Esophagus muscularis mucosa (tissue), 4 donors: ENCODE results near the gene TRAK1. TPM values are rescaled to one million over a fixed set of nuclear protein-coding genes. Genes with fewer than 3 reads are reported as not detected.
A peak's percentile ranks its signal among the peaks of the same experiment; 100 is the strongest.

Experiments
- DNase-seq: peaks from one replicate; pipeline ENCODE4 v3.0.0-alpha.2; 2017; ENCODE audit errors: extremely low spot score
- H3K27ac ChIP-seq, 4 donors: fragments of 200-600 bp; sonication (generic); replicated peaks in 1 of 4; 1 replicate in 3 of 4; 2 replicates in 1 of 4; pipeline ENCODE4 v1.5.1; 2016 to 2019; ENCODE audit warnings: mild to moderate bottlenecking in 1 of 4
- H3K27me3 ChIP-seq, 4 donors: fragments of 200-600 bp; sonication (generic); one replicate each; pipeline versions ENCODE4 v1.5.1 to v1.6.0; 2016 to 2019
- H3K36me3 ChIP-seq, 4 donors: fragments of 200-600 bp; sonication (generic); one replicate each; pipeline ENCODE4 v1.5.1; 2016 to 2019
- H3K4me1 ChIP-seq, 4 donors: fragments of 200-600 bp; sonication (generic); one replicate each; pipeline ENCODE4 v1.5.1; 2016 to 2019
- H3K4me3 ChIP-seq, 4 donors: fragments of 200-600 bp; sonication (generic); 1 replicate in 2 of 4; 2 replicates in 2 of 4; pipeline ENCODE4 v1.5.1; 2016 to 2019; ENCODE audit warnings: mild to moderate bottlenecking in 4 of 4, moderate library complexity in 1 of 4
- H3K9me3 ChIP-seq, 4 donors: fragments of 200-600 bp; sonication (generic); 1 replicate in 3 of 4; 2 replicates in 1 of 4; pipeline ENCODE4 v1.5.1; 2016 to 2019
- EP300 ChIP-seq: sonication (generic); formaldehyde crosslinking; IDR thresholded peaks from one replicate; pipeline ENCODE4 v1.6.1; 2017; ENCODE audit warnings: antibody characterized with exemption
- POLR2A ChIP-seq: fragments of 450-650 bp; IDR thresholded peaks from one replicate; pipeline ENCODE4 v1.6.1; 2017; ENCODE audit warnings: antibody characterized with exemption, moderate library complexity, mild to moderate bottlenecking, low read depth
- POLR2AphosphoS5 ChIP-seq, 2 donors: sonication (generic); formaldehyde crosslinking; IDR thresholded peaks; one replicate each; pipeline ENCODE4 v1.6.1; 2017; ENCODE audit warnings: antibody characterized with exemption in 2 of 2
- WGBS: methylation state at CpG from one replicate; pipeline ENCODE4 v1.1.5; 2018; 5-methylcytosine and 5-hydroxymethylcytosine counted together
- intact Hi-C: fragments of 100-400 bp; cut with DNase I; formaldehyde crosslinking; loops from one replicate; pipeline ENCODE4 v1.15.1; 2023
- total RNA-seq, 4 donors: library from RNA; depleted of rRNA; stranded (reverse); fragments of >200 nt; gene quantifications; one replicate each; pipeline versions ENCODE4 v1.1.0 to v1.2.1, GENCODE V29; 2016
- TF ChIP-seq, protein P1 (sequence below), 3 experiments: fragments of 200-600 bp in 2 of 3; fragments of 450-650 bp in 1 of 3; sonication (generic) in 2 of 3; IDR thresholded peaks; one replicate each; pipeline ENCODE4 v1.5.1; 2017 to 2019; ENCODE audit warnings: antibody characterized with exemption in 3 of 3, mild to moderate bottlenecking in 2 of 3, moderate library complexity in 1 of 3

Gene TRAK1
- total RNA-seq, 4 donors from 2014 or later: 45.7 to 74.8 (median 57.7) TPM

DNA sequence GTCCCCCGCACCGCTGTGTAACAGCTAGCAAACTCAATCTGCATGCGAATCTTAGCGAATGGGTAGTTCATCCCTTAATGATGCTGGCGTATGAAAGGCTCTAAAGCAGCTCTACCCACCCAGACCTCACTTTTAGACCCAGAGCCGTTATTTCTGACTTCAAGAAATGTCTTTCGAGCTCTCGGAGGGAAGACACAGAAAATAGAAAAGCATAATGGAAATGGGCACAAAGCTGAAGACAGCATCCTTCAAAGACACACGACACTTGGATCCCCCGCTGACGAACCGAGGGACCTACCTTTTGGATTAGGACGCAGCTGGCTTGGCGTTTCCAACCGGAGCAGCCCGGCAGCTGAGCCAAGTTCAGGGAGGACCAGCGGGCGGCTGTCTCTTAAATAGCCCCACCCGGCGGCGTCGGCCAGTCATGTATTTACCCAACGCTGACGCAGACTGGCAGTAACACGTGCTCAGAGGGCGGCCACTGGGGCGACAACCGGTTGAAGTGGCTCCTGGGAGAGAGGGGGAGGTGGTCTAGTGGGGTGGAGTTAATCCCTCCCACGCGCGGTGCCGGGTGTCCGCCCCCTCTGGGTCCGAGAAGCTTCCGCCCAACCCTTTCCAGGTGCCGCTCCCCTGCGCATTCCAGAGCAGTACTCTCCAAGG lies 173.4 kb downstream of the TRAK1 start:
- H3K9me3 ChIP-seq: peaks cover 0 to 3% (median 0%) of the 10 kb centered on the region in 4 donors
- no peak for DNase-seq
- H3K27me3 ChIP-seq: peaks cover 4 to 92% (median 31%) of the 10 kb centered on the region in 4 donors

DNA sequence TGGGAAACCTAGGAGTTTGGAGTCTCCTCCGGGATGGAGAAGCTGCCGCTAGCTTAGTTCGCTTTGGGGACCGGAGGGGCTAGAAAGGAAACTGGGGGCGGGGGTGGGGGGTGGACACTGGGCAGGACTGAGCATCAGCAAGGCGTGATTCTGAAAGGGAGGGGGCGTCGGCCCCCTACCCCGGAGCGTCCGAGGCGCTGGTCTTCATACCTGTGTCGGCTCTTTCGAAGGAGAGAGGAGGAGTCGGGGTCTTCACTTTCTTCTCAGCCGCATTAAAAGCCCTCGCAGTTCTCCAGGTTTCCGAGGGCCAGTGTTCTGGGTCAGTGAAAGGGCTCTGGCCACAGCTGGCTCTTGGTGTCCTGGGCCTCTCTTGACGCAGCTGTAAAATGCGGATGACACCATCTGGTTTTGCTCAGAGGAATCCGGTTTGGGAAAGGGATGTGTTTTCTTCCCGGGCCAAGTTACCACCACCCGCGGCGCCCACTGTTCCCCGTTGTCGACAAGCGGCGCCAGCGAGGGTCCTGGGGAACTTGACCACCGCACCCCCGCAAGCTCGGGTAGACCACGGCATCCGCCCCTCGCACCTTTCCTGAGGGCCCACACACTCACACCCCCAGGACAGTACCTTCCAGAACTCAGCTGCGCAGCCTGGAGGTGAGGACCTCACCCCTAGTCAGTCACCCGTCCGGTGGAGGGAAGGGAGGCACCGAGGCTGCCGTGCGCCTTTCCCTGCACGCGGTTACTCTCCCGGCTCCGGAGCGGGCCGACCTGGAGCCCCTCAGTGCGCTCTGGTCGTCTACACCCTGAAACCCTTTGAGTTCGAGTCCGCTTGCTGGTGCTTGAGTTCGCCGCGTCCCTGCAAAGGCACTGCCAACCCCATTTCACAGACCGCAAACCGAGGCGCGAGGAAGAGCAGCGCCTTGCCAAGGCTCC lies 174.2 kb downstream of the TRAK1 start:
- peaks cover 14 to 30% (median 27%) of the 10 kb centered on the region in 4 donors for H3K4me1 ChIP-seq
- intact Hi-C loops: no loop called here
- peaks cover 0 to 3% (median 0%) of the 10 kb centered on the region in 4 donors for H3K9me3 ChIP-seq
- DNase-seq: no peak
- peak overlapping the region; percentile 15 to 31 (median 24) for H3K4me3 ChIP-seq
- no peak for TF ChIP-seq POLR2AphosphoS5 (IDR thresholded peaks at IDR 0.05)
- no peak for TF ChIP-seq EP300
- TF ChIP-seq, protein P1, sequence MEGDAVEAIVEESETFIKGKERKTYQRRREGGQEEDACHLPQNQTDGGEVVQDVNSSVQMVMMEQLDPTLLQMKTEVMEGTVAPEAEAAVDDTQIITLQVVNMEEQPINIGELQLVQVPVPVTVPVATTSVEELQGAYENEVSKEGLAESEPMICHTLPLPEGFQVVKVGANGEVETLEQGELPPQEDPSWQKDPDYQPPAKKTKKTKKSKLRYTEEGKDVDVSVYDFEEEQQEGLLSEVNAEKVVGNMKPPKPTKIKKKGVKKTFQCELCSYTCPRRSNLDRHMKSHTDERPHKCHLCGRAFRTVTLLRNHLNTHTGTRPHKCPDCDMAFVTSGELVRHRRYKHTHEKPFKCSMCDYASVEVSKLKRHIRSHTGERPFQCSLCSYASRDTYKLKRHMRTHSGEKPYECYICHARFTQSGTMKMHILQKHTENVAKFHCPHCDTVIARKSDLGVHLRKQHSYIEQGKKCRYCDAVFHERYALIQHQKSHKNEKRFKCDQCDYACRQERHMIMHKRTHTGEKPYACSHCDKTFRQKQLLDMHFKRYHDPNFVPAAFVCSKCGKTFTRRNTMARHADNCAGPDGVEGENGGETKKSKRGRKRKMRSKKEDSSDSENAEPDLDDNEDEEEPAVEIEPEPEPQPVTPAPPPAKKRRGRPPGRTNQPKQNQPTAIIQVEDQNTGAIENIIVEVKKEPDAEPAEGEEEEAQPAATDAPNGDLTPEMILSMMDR (IDR thresholded peaks at IDR 0.05): no peak
- TF ChIP-seq POLR2A: no peak
- H3K36me3 ChIP-seq: no peaks in the 10 kb centered on the region
- WGBS: 5% methylated on average over 35 of the region's 60 CpGs
- H3K27ac ChIP-seq: no peak overlapping the region
- peaks cover 4 to 92% (median 31%) of the 10 kb centered on the region in 4 donors for H3K27me3 ChIP-seq

More for the DNA sequence above, 173.4 kb downstream of the TRAK1 start:
- peak overlapping the region; percentile 15 to 31 (median 24) for H3K4me3 ChIP-seq
- WGBS: 9% methylated on average over 36 of the region's 37 CpGs
- H3K27ac ChIP-seq: no peak overlapping the region
- intact Hi-C loops: no loop called here
- peaks cover 14 to 30% (median 27%) of the 10 kb centered on the region in 4 donors for H3K4me1 ChIP-seq
- H3K36me3 ChIP-seq: no peaks in the 10 kb centered on the region
- TF ChIP-seq POLR2AphosphoS5 (IDR thresholded peaks at IDR 0.05) (no peak), POLR2A (no peak), EP300 (no peak)
- TF ChIP-seq, protein P1 (IDR thresholded peaks at IDR 0.05): no peak

DNA sequence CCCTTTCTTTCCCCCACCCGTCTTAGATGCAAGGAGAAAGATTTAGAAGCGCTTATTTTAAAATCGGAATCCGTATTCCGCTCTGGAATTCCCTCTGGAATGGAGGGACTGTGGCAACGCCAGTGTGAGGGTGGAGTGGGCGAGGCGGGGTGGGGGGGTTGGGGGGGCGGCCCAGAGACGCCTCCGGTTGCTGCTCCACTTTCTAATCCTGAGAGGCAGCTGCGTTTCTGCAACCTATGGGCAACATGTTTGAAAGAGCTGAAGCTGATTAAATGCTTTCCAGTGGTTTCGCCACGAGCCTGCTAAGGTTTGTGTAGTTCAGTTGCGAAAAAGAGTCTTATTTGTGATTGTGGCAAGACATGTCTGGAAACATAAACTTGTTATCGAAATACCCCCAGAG lies 174.9 kb downstream of the TRAK1 start, which contains the start of gene CCK:
Gene CCK, minus strand, starts transcription at position 101 of the 400 bp plus-strand sequence. CDS start 2,555 bp downstream, outside the sequence.
- 43% methylated on average over 15 of the region's 16 CpGs for WGBS
- DNase-seq: no peak
- Histone ChIP-seq H3K27me3 (peaks cover 4 to 90% (median 31%) of the 10 kb centered on the region in 4 donors), H3K36me3 (no peaks in the 10 kb centered on the region), H3K27ac (no peak within 1 kb of the TSS), H3K4me1 (peaks cover 14 to 30% (median 27%) of the 10 kb centered on the region in 4 donors), H3K4me3 (peak within 1 kb of the TSS; percentile 15 to 31 (median 24)), H3K9me3 (peaks cover 0 to 3% (median 0%) of the 10 kb centered on the region in 4 donors)
- intact Hi-C loops: no loop called here
- no peak for TF ChIP-seq EP300
- no peak for TF ChIP-seq POLR2AphosphoS5 (IDR thresholded peaks at IDR 0.05)
- no peak for TF ChIP-seq POLR2A
- TF ChIP-seq, protein P1 (IDR thresholded peaks at IDR 0.05): no peak

DNA sequence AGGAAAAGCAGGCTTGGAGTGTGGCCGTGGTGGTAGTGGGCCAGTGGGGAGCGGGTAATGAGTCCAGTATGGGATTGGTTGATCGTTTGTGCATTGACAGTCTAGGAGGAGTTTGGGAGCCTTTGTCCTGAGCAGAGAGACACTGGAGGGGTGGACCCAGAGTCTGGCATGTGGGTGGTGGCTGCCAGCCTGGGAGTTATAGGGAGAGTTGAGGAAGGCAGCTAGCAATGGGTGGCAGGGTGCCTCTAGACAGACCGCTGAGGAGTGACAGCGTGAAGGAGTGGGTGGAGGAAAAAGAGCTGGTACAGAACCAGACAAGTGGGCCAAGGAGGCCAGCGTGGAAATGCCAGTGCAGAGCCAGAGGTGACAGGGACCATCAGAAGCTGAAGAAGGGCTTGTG lies 176.7 kb downstream of the TRAK1 start:
- DNase-seq: no peak
- WGBS: 84% methylated on average over 6 of the region's 6 CpGs
- TF ChIP-seq EP300: no peak
- TF ChIP-seq, protein P1 (IDR thresholded peaks at IDR 0.05): no peak
- TF ChIP-seq POLR2A: no peak
- TF ChIP-seq POLR2AphosphoS5 (IDR thresholded peaks at IDR 0.05): no peak
- no peak overlapping the region for H3K4me3 ChIP-seq
- H3K27me3 ChIP-seq: peaks cover 4 to 73% (median 29%) of the 10 kb centered on the region in 4 donors
- no peak overlapping the region for H3K27ac ChIP-seq
- intact Hi-C loops: no loop called here
- H3K9me3 ChIP-seq: peaks cover 0 to 3% (median 0%) of the 10 kb centered on the region in 4 donors
- peaks cover 14 to 30% (median 26%) of the 10 kb centered on the region in 4 donors for H3K4me1 ChIP-seq
- H3K36me3 ChIP-seq: no peaks in the 10 kb centered on the region
